ENCODE results near the gene CDCA3.

CDCA3 gene

DNA sequence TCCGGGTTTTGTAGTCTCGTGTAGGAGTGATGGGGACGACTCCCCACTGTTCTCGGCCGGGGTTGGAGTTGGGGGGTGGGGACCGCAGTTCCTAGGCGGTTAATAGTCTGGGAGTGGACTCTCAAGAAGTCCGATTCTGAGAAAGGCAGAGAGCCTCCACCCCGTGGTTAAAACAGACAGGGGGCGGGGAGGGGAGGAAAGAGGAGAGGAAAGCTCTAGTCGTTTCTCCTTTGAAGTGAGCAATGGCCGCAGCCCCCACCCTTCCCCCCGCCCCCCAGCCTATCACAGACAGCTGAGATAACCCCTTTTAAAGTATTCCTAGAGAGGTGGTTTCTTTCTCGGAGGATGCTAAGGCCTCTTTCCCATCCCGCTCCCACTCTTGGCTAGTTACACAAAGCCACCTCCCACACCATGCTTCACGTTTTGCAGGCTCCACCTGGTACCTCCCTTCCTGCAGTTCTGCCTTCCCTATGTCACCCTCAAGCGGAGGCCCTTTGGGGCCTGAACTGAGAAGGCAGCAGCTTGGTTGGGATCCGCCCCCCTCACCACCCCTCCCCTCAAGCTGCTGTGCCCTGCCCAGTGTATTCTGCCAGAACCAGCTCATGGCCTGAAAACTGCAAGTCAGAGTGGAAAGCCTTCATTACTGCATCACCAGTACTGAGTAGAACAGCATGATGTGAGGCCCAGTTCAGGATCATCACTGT, 1.7 kb upstream of the CDCA3 start:
- DNase-seq (ENCODE audit: low read depth), result peak; percentile 75

DNA sequence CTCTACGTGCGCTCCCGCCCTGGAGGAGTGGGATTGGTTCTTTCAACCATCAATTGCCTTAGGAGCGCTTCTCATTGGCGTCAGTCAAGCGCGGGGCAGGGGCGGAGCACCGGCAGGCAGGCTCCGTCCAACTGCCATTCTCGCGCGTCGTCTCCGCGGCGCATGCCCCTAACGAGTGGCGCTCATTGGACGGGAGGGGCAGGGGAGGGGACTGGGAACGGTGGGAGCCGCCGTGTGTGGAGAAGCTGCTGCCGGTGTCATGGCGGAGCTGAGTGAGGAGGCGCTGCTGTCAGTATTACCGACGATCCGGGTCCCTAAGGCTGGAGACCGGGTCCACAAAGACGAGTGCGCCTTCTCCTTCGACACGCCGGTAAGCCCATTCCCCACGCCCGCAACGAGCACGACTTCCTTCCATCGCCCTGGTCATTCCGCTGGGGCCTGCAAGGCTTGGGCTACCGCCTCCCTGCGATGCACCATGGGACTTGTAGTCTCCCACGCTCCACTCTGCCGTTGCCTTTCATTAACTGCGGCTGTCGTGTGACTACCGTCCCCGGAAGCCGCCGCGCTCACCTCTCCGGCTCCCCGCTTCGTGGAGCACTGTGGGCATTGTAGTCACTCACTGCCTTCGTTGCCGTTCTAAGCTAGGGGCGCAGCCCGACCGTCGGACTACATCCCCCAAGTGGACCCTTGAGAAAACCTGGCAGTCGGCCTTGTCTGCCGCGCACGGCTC, 1.0 kb upstream of the CDCA3 start, which contains the start of gene USP5:
Gene USP5 (plus strand): TSS at position 230 of the 730 bp plus-strand sequence. CDS start 30 bp downstream, at position 260.
- DNase-seq (ENCODE audit: low read depth), result peak; percentile 100

GRCh38 chr12:6850796-6851152, 312 bp downstream of the CDCA3 start:
- no peak for DNase-seq (ENCODE audit: low read depth)

DNA sequence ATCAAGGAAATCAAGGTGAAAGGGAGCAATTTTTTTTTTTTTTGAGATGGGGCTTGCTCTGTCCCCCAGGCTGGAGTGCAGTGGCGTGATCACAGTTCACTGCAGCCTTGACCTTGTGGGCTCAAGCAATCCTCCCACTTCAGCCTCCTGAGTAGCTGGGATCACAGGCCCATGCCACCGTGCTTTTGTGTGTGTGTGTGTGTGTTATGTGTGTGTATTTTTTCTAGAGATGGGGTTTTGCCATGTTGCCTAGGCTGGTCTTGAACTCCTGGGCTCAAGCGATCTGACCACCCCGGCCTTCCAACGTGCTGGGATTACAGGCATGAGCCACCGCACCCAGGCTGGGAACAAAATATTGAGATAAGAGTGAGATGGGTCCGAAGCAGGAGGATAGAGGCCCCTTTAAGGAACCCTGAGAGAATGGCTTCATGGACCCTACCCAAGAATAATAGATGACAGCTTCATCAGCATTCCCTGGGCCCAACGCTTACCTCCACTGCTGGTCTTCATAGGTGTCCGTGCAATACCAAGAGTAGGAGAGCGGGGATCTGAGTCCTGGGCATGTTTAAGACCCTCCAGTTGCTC, 1.0 kb downstream of the CDCA3 start:
- peak; percentile 15 for DNase-seq (ENCODE audit: low read depth)

DNA sequence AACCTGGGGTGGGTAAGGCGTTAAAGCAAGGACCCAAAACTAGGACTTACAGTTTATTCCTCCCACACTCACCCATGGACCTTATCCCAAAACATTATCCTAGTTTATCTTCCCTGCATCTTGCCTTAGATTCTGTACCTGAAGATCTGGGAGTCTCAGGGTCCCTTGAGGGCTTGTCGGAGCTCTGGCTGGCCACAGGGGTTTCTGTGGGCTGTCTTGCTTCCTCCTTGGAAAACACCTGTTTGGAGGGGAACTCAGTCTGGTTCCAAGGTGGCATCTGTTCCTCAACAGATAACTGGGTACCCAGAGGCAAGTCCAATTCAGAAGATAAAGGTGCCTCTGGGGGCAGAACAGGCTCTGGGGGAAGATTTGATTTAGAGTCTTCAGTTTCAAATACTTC, 1.7 kb downstream of the CDCA3 start:
- no peak for DNase-seq (ENCODE audit: low read depth)

- DNase-seq (ENCODE audit: low read depth), result no peak
Observed at GRCh38 chr12:6847676-6848075, 3.4 kb downstream of the CDCA3 start.

- no peak for DNase-seq (ENCODE audit: low read depth)
Observed at GRCh38 chr12:6846316-6846869, 4.7 kb downstream of the CDCA3 start.

- DNase-seq (ENCODE audit: low read depth), result no peak
Observed at GRCh38 chr12:6845395-6845794, 5.7 kb downstream of the CDCA3 start.

GRCh38 chr12:6843118-6843902, 7.8 kb downstream of the CDCA3 start:
- no peak for DNase-seq (ENCODE audit: low read depth)

GRCh38 chr12:6842075-6842474, 9.0 kb downstream of the CDCA3 start:
- DNase-seq (ENCODE audit: low read depth), result no peak

GRCh38 chr12:6840761-6841515, 10.1 kb downstream of the CDCA3 start, which contains the start of gene GNB3:
TSS of gene GNB3 (plus strand) at chr12:6840925. CDS start at chr12:6841288, 363 bp downstream.
- no peak for DNase-seq (ENCODE audit: low read depth)

GRCh38 chr12:6840330-6840729, 10.8 kb downstream of the CDCA3 start:
- DNase-seq (ENCODE audit: low read depth), result no peak

- no peak for DNase-seq (ENCODE audit: low read depth)
Observed at GRCh38 chr12:6839482-6840201, 11.4 kb downstream of the CDCA3 start.

DNA sequence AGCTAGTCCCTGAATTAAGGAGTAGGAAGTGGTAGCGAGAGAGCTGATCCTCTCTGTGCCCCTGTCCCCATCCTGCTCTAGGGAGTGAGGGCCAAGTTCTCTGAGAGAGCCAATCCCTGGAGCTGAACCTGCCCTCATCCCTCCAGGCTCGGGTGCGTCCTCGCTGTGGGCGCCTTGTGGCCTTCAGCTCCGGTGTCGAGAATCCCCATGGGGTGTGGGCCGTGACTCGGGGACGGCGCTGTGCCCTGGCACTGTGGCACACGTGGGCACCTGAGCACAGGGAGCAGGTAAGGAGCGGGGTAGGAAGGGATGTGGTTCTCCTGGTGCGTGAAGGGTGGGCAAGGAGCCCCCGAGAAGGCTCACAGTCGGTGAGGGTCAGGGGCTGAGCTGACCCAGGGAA, 12.2 kb downstream of the CDCA3 start:
- no peak for DNase-seq (ENCODE audit: low read depth)

- DNase-seq (ENCODE audit: low read depth), result no peak
Observed at GRCh38 chr12:6837370-6838060, 13.6 kb downstream of the CDCA3 start.

DNA sequence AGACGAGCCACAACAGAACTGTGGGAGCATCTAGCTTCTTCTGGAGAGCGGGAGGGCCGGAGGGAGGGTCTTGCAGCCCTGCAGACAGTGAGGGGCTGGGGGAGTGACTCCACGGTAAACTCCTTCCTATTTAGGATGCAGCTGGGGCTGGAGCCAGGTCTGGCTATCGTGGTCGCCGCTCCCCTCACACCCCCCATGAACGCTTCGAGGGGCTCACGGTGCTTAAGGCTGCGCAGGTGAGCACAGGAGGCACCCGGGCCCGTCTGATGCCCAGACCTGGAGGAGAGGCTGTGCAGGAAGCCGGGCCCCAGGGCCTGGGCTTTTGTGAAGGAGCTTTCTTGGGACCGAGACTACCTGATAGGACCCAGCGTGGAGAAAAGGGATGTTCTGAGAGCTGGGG, 14.2 kb downstream of the CDCA3 start:
- no peak for DNase-seq (ENCODE audit: low read depth)

GRCh38 chr12:6834873-6835272, 16.2 kb downstream of the CDCA3 start:
- DNase-seq (ENCODE audit: low read depth), result no peak

DNA sequence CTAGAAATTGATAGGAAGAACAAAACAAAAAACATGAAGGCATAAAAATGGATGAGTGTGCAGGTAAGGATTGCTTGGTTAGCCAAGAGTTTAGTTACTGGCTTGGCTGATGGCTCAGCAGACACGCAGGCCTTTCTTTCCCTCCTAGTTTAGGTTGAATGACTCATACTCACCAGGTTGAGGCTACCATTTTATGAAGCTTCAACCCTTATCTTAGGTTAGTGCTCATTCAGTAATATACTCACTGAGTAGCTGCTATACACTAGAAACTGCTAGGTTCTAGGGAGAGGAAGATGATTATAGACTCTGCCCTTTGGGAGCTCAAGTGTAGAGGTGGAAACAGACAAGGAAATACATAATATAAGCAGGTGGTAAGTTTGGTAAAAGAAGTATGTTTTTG, 16.8 kb downstream of the CDCA3 start:
- no peak for DNase-seq (ENCODE audit: low read depth)

DNA sequence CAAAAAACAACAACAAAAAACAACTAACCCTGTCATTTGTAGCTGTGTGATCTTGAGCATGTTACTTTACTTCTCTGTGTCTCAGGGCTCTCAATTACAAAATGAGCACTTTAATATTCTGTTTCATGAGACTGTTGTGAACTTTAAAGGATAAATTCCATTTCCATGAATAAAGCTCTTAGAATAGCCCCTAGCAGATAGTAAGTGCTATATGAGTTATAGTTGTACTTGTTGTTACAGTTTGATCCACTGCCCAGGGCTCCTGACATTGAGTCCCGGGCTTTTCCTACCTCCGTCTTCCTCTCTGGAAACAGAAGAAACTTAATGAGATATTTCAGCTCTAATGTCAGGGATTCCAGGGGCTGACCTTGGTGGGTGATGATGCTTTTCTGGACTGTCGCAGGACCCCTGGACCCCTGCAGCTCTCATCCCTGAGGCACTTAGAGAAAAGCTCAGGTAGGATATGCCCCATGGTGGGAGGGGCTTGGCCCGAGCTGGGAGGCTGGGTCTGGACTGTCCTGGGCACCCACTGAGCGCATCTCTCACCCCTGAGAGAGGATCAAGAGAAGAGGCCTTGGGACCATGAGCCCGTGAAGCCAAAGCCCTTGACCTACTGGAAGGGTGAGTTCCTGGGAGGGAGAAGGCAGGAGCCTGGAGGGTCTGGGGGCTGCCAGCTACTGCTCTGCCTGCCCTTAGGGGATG, 17.7 kb downstream of the CDCA3 start:
- DNase-seq (ENCODE audit: low read depth), result no peak

All from ELR (cell line).